NCI-H748 (cell line): ENCODE data around the gene ROMO1.

ENCODE experiments used
- DNase-seq: peaks from one replicate; lab custom pipeline; 2025; ENCODE audit not compliant: unreplicated experiment; lab: John Stamatoyannopoulos, UW

The ROMO1 gene

GRCh38 chr20:35699127-35699956, at the start of gene ROMO1, which contains the start of gene NFS1:
Gene ROMO1 (plus strand): TSS chr20:35699405. CDS start chr20:35699633, 228 bp downstream.
Gene NFS1 (minus strand): TSS chr20:35699352. CDS start chr20:35699288, 64 bp downstream.
- peak; percentile 86 for DNase-seq

GRCh38 chr20:35650632-35651031, 48.6 kb upstream of the ROMO1 start:
- DNase-seq: no peak

- no peak for DNase-seq
These were observed 47.2 kb upstream of the ROMO1 start for GRCh38 chr20:35651958-35652357.

- DNase-seq: no peak
These were observed 46.4 kb upstream of the ROMO1 start for GRCh38 chr20:35652641-35653429.

GRCh38 chr20:35653430-35653734, 45.8 kb upstream of the ROMO1 start:
- DNase-seq: no peak

GRCh38 chr20:35653893-35654292, 45.3 kb upstream of the ROMO1 start:
- DNase-seq: no peak

GRCh38 chr20:35654415-35654814, 44.8 kb upstream of the ROMO1 start:
- no peak for DNase-seq

GRCh38 chr20:35657271-35657670, 41.9 kb upstream of the ROMO1 start:
- DNase-seq: no peak

- no peak for DNase-seq
These were observed 38.9 kb upstream of the ROMO1 start for GRCh38 chr20:35660122-35660937.

- DNase-seq: no peak
These were observed 38.2 kb upstream of the ROMO1 start for GRCh38 chr20:35661053-35661452.

GRCh38 chr20:35661908-35662307, 37.3 kb upstream of the ROMO1 start:
- DNase-seq: no peak

GRCh38 chr20:35662551-35662950, 36.7 kb upstream of the ROMO1 start:
- DNase-seq: no peak

- peak; percentile 63 for DNase-seq
These were observed 35.4 kb upstream of the ROMO1 start for GRCh38 chr20:35663516-35664465.

GRCh38 chr20:35664466-35665206, 34.6 kb upstream of the ROMO1 start, which contains the start of the genes CPNE1 and RBM12:
Gene CPNE1 (minus strand): TSS chr20:35664900. CDS start chr20:35632923, 31,977 bp downstream.
Gene RBM12 (minus strand): TSS chr20:35664900. CDS start chr20:35655322, 9,578 bp downstream.
- DNase-seq: peak; percentile 94

GRCh38 chr20:35665949-35666288, 33.3 kb upstream of the ROMO1 start:
- no peak for DNase-seq

GRCh38 chr20:35669221-35669620, 30.0 kb upstream of the ROMO1 start:
- DNase-seq: no peak

- no peak for DNase-seq
These were observed 29.5 kb upstream of the ROMO1 start for GRCh38 chr20:35669681-35670080.

GRCh38 chr20:35673884-35674283, 25.3 kb upstream of the ROMO1 start:
- no peak for DNase-seq

GRCh38 chr20:35674921-35675320, 24.3 kb upstream of the ROMO1 start:
- DNase-seq: no peak
